RKO (cell line): ENCODE data around the gene PILRA.
"Not testable (repeated sequence)": the region's sequence is repeated elsewhere in the genome, so short reads cannot be mapped to it uniquely, and the experiment has no call there.

ENCODE experiments used
- DNase-seq: peaks from one replicate; pipeline ENCODE4 v3.0.0-alpha.2; 2016; ENCODE audit warnings: low spot score

The PILRA gene

DNA sequence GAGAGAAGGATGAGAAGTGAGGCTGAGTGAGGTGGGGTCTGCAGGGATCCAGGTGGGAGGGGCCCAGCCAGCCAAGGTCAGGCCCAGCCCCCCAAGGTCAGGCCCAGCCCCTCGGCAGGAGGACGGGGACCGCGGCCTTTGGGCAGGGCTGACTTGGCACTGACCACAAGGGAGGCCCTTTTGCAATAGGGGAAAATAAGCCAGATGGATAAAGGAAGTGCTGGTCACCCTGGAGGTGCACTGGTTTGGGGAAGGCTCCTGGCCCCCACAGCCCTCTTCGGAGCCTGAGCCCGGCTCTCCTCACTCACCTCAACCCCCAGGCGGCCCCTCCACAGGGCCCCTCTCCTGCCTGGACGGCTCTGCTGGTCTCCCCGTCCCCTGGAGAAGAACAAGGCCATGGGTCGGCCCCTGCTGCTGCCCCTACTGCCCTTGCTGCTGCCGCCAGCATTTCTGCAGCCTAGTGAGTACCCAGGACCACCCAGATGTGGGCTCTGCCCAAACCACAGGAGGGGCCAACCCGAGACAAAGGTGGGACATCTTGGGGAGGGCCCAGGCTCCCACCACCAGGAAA, at the start of gene PILRA:
Gene PILRA (plus strand): TSS at position 227 of the 571 bp plus-strand sequence. CDS start 170 bp downstream, at position 397.
- no peak for DNase-seq

DNA sequence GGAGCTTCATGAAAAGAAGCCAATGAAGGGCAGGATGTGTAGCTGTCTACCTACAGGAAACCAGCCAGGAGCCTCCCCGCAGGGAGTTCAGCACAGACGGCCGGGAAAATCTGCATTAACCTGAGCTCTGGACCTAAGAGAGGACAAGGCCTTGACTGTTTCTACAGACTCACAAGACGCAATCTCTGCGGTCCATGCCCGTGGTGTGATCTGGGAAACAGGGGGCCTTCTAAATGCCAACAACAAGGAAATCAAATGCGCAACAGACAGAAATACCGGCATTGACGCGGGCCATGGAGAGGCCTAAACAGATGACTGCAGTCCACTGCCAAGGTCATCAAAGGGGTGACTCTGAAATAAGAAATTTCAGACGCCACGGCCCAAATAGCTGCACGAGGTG, 49.1 kb upstream of the PILRA start:
- DNase-seq = not testable (repeated sequence)

DNA sequence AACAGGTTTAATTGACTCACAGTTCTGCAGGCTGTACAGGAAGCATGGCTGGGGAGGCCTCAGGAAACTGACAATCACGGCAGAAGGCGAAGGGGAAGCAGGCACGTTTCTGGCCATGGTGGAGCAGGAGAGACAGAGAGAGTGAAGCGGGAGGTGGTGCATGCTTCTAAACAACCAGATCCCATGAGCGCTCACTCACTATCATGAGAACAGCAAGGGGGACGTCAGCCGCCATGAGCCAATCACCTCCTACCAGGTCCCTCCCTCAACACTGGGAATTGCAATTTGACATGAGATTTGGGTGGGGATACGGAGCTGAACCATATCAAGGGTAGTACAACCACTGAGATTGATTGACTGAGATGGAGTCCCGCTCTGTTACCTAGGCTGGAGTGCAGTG, 47.6 kb upstream of the PILRA start:
- DNase-seq = not testable (repeated sequence)

DNA sequence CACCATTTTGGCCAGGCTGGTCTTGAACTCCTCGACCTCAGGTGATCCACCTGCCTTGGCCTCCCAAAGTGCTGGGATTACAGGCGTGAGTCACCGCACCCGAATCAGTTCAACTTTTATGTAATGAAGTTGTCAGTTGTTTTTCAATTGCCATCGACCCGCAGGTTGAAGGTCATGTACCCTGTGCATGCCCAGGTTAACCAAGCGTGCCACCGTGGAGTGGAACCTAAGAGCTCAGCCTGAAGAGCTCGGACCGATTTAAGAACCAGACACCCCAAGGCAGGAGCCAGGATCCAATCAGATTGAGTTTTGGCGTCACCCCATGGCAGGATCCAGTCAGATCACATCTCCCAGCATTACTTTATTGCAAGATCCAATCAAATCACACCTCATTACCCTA, 46.4 kb upstream of the PILRA start:
- not testable (repeated sequence) for DNase-seq

DNA sequence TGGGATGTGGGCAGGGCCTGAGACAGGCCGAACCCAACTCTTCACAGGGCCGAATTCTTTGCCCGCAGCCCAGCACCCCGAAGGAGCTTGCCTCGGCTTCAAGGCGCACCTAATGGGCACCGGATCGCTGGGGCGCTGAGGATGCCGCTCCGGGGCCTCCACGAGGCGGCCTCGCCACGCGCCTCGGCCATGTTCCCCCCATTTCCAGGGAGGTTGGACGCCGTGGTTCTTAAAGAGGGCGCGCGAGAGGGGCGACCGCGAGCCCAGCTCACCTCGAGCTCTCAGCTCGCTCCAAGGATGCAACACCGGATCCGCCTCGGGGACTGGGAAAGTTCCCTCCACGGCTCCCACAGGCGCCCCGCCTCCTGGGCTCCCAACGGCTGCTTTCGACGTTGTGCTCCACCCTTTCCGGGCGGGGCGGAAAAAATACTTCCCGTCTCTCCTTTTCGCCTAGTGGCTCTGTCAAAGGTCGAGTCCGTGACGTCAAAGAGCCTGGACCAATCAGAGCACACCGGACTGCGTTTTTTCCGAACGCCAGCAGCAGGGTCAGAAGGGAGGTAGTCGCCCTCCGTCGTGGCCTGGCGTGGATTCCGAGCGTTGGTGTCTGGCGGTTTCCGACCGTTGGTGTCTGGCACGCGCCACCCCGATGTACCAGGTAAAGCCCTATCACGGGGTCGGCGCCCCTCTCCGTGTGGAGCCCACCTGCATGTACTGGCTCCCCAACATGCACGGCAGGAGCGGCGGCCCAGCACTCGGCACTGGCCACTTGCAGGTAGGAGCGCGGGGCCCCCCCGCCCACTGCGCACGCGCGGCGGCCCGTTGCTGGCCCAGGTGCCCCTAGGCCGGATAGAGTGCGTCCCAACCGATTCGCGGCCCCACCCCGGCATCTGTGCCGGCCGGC, 37.5 kb upstream of the PILRA start:
- DNase-seq = peak; percentile 96

DNA sequence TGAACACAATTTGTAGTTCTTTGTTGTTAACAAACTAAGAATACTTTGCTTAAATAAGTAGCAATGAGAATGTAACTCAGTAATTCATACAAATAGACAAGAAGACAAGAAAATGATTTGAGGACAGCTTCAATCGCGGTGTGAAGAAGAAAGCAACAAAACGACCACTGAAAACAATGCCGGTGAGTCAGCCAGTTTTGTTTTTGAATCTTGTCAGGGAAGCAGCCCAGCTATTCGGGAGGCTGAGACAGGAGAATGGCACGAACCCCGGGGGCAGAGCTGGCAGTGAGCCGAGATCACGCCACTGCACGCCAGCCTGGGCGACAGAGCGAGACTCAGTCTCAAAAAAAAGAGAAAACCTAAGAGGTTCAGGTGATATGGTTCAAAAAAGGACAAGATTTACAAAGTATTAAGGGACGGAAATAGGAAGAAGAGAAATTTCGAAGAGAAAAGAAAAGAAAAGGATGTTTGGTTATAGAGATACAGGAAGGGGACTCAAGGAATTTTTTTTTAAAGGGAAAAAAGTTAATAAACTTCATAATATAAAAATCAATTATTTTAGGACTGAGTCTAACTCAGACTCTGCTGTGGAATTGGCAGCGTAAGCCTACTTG, 35.1 kb upstream of the PILRA start:
- DNase-seq = peak; percentile 83

DNA sequence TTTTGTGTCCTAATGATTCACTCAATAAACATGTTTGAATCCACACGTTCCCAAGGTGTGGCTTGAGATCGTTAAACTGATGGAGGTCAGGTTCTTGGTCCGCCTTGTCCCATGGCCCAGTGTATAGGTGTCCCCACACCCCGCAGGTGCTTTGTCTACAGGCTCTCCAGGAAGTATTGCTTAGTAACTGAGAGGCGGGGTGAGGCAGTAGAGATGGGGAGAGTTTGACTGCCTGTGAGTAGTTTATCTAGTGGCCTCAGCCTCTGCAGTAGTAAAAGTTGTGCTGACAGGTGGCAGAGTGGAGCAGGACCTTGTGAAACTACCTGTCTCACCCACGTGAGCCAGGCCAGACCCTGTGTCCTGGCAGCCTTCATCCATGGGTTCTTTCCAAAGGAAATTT, 32.0 kb upstream of the PILRA start:
- not testable (repeated sequence) for DNase-seq

DNA sequence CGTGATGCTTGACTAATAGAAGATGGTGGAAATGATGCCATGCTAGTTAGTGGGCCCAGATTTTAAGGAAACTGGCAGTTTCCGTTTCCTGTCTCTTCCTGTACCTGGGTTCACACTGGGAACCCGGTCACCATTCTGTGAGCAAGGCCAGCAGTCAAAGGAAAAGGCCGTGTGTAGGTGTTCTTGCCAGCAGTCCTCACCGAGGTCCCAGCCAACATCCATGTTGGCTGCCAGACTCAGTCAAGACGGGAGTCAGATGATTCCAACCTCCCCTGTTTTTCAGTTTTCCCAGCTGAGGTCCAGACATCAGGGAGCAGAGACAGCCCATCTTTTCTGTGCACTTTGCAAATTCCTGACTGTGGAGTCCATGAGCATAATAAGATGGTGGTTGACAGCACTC, 30.5 kb upstream of the PILRA start:
- DNase-seq = no peak

DNA sequence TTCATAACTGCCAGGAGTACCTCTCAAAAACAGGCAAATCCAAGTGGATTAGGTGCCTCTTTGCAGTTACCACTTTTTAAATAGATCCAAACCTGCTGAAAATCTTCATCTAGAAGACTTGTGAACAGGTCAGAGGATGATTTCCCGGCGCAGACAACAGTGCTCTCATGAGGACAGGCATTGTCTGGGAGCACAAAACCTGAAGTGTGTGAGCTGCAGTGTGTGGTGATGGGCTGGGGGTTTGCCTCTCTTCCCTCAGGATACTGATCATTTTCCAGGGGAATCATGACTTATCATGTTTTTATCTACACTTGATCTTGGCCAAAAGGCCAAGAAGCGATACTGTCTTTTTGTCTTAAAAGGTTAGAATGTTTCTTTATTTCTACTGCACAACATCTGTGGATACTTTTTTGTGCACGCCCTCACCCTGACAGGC, 29.1 kb upstream of the PILRA start:
- not testable (repeated sequence) for DNase-seq

DNA sequence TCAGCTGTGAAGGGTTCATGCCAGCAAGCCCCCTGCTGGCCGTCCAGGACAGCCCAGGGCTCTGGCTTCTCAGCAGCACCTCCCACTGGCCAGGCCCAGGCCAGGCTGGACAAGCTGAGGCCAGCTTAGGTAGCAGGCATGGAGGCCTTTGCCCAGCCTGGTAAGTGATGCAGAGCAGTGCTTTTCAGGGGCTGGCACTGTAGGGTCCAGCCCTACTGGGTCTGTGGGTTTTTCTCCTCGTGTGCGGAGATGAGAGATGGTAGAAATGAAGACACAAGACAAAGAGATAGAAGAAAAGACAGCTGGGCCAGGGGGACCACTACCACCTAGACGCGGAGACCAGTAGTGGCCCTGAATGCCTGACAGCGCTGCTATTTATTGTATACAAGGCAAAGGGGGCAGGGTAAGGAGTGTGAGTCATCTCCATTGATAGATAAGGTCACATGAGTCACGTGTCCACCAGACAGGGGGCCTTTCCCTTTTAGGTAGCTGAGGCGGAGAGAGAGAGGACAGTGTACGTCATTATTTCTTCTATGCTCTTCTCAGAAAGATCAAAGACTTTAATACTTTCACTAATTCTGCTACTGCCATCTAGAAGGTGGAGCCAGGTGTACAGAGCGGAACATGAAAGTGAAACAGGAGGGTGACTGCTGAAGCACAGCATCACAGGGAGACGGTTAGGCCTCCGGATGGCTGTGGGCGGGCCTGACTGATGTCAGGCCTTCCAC, 28.6 kb upstream of the PILRA start:
- DNase-seq = peak; percentile 68

DNA sequence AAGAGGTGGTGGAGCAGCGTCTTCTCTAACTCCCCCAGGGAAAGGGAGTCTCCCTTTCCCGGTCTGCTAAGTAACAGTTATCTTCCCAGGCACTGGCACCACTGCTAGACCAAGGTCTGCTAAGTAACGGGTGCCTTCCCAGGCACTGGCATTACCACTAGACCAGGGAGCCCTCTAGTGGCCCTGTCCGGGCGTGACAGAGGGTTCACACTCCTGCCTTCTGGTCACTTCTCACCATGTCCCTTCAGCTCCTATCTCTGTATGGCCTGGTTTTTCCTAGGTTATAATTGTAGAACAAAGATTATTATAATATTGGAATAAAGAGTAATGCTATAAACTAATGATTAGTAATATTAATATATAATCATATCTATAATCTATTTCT, 28.0 kb upstream of the PILRA start:
- peak; percentile 78 for DNase-seq

DNA sequence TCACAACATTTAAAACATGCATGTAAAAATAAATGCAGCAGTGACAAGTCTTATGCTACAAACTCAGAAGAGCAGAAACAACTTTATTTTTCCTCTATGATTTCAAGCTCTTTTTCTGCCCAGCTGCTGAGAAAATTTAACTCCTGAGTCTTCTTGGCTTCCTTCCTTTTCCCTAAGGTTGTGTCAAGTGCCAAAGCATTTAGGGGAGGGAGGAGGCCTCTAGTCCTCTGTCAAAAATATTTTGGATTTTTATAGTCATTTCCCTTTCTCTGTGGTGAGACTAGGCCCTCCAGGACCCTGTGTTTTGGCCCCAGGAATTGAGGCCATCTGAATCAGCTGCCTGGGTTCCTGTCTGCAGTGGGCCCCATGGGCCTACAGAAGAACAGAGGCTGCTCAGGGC, 26.4 kb upstream of the PILRA start:
- DNase-seq = no peak

DNA sequence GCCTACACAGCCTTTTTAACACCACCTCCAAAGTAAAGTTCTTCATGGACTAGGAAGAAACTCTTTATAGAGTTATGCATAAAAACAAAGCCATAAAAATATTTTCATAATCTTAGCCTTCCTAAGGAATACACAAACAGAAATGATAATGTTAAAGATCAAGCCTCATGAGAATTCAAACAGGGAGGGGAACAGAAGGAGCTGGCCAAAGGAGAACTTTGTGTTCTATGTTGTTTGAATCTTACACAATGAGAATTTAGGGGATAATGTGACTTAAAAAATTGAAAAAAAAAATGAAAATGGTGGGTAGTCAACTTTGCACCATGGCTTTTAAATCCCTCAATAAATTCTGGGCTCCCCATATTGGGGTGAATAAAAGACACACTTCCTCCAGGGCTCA, 24.5 kb upstream of the PILRA start:
- DNase-seq = no peak

DNA sequence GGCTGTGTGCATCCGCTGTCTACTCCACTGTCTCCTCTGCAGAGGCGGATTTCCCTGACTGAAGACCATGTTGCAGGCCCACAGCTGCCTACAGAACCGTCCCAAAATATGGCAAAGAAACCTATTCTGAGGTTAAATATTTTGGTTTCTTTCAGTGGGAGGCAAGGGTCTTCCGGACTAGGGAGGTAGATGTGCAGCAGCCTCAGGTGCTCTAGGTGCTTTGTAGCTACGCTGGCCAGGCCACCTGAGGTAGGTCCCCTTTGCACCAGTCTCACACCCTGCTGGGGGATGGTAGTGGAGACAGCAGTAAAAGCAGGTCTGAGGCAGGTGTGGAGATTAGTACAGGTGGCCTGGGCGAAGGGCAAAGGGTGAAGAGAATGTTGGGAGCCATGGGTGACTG, 23.5 kb upstream of the PILRA start:
- no peak for DNase-seq

DNA sequence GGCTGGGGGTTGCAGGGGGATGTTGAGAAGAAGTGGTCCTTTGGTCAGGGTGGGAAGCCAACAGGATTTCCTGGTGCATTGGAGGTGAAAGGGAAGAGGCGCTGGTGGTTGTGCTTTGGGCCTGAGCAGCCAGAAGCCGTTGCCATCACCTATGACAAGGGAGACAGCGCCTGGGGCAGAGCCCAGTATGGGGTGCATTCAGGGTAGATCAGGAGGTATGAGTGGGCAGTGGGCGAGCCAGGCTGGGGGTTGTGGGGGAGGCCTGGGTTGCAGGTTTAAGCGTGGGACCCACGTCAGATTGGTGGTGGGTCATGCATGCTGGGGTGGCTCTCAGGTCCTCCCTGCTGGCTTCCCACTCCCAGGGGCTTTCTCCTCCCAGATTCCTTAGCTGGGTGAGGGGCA, 21.6 kb upstream of the PILRA start:
- no peak for DNase-seq

DNA sequence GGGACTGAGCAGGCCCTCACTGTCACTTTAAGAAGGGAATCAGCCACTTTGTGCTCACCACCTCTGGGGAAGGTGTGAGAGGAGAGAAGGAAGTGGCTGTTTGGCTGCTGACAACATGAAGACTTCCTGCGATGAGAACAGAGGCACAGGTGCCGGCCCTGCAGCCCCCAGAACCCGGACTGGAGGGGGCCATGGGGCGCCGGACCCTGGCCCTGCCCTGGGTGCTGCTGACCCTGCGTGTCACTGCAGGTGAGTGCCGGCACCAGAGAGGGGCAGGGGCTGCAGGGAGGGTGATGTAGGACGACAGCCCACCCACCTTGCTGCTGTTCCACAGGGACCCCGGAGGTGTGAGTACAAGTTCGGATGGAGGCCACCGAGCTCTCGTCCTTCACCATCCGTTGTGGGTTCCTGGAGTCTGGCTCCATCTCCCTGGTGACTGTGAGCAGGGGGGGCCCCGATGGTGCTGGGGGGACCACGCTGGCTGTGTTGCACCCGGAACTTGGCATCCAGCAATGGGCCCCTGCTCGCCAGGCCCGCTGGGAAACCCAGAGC, 21.0 kb upstream of the PILRA start:
- DNase-seq = not testable (repeated sequence)

DNA sequence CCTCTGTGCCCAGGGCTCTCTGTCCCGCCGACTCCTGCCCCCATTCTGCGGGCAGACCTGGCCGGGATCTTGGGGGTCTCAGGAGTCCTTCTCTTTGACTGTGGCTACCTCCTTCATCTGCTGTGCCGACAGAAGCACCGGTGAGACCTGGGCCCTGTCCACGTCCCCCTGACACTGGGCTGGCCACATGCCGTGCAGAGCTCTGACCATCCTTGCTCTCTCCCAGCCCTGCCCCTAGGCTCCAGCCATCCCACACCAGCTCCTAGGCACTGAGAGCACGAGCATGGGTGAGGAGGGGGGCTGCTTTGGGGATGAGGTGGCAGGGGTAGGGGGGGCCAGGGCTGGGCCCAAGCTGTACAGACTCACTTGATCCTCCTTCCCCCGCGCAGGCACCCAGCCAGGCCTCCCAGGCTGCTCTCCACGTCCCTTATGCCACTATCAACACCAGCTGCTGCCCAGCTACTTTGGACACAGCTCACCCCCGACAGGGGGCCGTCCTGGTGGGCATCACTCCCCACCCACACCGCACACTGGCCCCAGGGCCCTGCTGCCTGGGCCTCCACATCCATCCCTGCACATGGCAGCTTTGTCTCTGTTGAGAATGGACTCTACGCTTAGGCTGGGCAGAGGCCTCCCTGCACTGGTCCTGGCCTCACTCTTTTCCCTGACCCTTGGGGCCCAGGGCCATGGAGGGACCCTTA, 20.2 kb upstream of the PILRA start:
- no peak for DNase-seq

DNA sequence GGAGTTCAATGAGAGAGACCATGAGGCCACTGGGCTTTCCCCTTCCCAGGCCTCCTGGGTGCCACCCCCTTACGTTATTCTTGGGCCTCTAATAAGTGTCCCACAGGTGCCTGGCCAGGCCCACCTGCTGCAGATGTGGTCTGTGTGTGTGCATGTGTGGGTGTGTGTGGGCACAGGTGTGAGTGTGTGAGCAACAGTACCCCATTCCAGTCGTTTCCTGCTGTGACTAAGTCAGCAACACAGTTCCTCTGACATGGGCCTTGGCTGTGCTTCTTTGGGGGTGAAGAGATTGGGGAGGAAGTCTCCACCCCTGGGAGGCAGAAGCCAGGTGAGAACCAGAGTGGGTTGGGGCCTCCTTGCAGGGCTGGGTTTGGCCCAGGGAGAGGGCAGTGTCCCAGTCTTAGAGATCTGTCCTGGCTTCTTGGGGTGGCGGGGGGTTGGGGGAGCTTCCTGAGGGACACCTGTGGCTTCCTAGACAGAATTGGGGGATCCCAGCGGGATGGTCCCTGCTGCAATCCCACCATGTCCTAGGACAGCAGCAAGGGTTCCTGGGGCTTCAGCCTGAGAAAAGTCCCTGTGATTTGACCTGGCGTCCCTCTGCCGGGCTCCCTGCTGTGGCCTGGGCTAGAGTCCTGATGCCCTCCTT, 19.5 kb upstream of the PILRA start:
- DNase-seq = no peak

DNA sequence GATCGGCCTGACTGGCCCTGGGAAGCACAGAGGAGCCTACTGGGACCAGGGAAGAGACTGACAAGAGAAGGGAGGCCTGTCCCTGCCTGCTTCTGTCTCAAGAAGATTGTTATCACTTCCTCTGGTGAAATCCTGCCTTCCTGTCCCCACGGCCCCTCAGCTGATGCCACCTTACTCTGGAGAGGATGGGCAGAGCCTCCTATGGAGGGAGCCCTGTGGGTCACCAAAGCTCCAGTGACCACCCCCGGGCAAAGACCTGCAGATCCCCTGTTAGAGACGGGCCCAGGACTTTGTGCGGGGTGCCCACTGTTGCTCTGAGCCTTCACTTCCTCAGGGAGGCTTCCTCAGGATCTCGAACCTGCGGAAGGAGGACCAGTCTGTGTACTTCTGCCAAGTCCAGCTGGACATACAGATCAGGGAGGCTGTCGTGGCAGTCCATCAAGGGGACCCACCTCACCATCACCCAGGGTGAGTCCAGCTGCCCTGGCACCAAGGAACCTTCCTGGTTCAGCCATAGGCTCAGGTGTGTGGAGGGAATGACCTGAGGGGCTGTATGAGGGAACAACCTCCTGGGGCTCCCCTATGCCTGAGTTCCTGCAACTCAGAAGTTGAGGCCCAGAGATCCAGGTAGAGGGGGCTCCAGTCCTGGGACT, 16.7 kb upstream of the PILRA start:
- DNase-seq = no peak

DNA sequence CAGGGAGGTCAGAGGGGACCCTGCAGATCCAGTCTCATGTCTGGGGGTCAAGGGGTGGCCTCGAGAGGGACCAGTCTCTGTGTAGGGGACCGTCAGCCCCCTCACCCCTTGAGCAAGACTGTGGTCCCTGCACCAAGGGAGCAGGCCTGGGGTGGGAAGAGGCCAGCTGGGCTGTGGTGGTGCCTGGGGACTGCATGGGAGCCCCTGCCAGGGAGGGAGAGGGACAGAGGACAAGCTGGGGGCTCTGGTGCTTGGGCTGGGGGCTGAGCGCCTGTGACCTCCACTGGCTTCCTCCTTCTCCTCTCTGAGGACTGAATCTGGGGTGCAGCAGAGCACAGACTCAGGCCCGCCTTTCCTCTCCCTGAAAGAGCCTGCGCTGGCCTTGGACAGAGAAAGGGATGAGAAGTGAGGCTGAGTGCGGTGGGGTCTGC, 16.1 kb upstream of the PILRA start:
- no peak for DNase-seq
